ENCODE results near the gene GPX6.
"Not testable (repeated sequence)": the region's sequence is repeated elsewhere in the genome, so short reads cannot be mapped to it uniquely, and the experiment has no call there.

The GPX6 gene

DNA sequence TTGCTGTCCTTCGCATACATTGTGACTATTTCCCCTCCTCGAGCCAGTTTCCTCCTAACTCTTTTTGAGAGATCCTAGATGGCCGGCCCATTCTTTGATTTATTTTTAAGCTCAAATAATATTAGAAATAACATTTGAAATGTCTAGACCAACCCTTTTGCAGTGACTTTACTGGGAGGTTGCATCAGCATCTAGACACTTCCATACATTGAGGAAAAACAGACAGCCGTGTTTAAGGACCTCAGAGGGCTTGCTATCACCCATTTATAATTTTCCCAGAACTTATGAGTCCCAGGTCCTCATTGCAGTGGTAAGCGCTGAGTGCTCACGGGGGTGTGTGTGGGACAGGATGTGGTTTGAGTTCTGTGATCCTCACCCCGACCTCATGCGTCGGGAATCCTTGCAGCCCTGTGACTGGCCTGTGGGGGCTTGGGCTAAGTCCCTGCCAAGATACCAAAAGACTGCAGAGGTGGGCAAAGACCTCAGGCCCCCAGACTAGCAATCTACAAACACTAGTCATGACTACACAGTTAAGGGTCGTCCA is 10.0 kb upstream of the GPX6 start, which contains the start of gene GPX5:
TSS of gene GPX5 (plus strand) at position 386 of the 544 bp plus-strand sequence. CDS start at position 519, 133 bp downstream.
- DNase-seq (ENCODE audit: low read depth) = no peak

DNA sequence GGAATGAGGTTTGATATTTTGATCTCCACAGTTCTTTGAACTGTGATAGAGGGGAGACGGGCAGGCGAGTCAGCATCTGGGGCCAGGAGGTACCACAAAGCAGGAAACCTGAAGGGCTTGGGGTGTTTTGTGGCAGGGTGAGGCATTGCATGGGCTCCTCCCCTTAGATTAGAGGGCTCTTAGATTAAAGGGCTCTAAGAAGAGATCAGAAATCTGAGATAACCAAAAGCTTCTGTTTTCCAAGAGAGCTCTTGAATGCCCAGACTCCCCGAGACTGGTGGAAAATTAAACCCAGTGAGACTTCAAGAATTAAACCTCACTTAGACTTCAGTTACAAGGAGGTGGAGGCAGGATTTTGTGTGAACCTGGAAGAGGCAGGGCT is 7.6 kb upstream of the GPX6 start:
- no peak for DNase-seq (ENCODE audit: low read depth)

DNA sequence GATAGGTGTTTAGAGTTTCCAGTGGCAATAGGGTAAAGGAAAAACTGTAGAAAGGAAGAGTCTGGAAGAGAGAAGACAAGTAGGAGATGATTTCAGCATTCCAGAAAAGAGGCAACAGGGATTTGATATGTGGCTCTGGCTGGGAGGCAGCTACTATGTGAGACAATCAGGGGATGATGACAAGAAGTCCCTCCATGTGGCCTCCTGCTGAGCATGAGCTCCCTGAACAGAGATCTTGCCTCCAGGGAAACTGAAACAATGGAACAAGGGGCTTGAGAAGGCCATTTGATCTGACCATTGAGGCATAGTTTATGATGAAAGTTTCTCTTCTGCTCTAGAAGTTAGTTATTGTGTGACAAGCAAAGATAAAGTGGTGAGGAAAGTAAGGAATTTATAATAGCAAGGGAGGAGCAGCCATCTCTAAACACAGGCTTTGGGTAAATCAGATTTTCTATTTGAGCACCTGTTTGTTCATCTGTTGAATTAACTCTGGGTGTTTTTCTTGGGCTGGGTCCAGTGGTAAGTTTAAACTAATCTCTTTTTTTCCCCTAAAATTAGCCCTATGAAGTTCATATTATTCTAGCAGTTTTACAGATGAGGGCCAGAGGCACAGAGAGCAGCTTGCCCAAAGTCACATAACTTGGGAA is 7.1 kb upstream of the GPX6 start:
- no peak for DNase-seq (ENCODE audit: low read depth)

DNA sequence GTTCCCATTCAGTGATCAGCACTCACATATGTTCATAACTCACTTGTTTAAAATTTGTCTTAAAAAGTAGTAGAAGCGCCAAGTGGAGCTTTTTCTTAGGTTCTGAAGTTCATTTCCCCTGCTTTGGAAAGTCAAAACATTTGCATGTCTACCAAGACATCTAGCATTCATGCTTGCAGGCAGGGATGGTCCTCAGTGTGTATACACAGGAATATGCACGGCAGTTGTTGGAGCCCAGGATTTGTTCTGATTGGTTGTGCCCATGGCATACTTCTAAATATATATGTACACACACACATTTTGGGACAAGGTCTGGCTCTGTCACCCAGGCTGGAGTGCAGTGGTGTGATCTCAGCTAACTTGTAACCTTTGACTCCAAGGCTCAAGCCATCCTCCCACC is 2.4 kb upstream of the GPX6 start:
- DNase-seq (ENCODE audit: low read depth) = no peak

DNA sequence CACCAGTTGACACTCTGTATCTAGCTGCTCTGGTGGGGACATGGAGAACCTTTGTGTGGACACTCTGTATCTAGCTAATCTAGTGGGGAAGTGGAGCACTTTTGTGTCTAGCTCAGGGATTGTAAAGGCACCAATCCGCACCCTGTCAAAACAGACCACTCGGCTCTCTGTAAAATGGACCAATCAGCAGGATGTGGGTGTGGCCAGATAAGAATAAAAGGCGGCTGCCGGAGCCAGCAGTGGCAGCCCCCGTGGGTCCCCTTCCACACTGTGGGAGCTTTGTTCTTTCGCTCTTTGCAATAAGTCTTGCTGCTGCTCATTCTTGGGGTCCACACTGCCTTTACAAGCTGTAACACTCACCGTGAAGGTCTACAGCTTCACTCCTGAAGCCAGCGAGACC is 3.2 kb downstream of the GPX6 start:
- DNase-seq (ENCODE audit: low read depth) = not testable (repeated sequence)

DNA sequence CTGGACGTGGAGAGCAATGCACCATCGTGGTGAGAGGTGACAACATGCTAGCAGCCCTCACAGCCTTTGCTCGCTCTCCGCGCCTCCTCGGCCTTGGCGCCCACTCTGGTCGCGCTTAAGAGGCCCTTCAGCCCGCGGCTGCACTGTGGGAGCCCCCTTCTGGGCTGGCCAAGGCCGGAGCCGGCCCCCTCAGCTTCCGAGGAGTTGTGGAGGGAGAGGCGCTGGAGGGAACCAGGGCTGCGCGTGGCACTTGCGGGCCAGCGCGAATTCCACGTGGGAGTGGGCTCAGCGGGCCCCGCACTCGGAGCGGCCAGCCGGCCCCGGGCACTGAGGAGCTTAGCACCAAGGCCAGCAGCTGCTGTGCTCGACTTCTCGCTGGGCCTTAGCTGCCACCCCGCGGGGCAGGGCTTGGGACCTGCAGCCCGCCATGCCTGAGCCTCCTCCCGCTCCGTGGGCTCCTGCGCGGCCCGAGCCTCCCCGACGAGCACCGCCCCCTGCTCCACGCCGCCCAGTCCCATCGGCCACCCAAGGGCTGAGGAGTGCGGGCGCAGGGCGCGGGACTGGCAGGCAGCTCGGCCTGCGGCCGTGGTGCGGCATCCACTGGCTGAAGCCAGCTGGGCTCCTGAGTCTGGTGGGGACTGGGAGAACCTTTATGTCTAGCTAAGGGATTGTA is 3.8 kb downstream of the GPX6 start:
- DNase-seq (ENCODE audit: low read depth) = no peak

DNA sequence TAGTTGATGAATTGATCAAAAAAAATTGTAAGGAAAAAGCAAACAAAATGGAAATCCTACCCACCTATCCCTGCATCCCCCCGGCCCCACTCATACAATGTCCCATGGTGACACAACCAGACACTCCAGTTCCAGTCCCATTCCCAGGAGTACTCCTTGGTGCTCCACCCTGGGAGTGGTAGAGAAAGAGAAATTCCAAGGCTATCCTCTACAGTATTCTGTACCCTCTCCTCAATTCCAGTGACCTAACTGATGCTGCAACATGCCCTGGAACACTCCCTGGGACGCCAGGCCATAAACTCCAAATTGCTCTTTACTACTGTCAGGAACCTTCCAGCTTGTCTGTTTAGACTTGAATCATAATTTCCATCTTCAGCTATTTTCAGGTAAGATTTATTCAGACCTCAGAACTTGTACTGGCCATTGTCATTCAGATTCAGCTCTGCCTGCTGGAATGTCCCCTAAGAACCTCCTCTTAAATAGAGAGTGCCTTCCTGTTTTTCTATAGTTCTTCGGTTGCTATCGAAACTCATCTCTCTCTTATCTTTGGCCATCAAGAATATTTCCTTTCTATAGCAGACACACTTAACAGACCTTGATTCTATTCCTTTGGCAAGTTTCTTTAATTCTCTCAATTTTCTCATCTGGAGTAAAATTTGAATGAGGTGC is 8.7 kb downstream of the GPX6 start:
- DNase-seq (ENCODE audit: low read depth) = no peak

DNA sequence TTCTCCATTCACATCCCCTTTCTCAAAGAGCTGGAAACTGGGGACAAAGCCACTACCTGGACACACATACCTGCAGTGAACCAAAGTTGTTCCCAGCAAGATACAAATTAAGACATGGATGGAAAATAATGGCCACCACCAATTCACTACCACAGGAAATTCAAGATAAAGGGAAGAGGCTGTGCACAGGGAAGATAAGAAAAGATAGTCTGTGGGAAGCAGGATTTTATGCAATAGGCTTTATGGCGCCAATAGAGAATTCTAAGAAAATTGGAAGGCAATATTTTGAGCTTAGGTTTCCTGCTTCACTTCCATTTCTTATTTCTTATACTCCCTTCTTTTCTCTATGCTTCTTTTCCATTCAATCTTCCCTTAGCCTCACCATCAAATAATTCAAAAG is 9.9 kb downstream of the GPX6 start:
- DNase-seq (ENCODE audit: low read depth) = no peak

DNA sequence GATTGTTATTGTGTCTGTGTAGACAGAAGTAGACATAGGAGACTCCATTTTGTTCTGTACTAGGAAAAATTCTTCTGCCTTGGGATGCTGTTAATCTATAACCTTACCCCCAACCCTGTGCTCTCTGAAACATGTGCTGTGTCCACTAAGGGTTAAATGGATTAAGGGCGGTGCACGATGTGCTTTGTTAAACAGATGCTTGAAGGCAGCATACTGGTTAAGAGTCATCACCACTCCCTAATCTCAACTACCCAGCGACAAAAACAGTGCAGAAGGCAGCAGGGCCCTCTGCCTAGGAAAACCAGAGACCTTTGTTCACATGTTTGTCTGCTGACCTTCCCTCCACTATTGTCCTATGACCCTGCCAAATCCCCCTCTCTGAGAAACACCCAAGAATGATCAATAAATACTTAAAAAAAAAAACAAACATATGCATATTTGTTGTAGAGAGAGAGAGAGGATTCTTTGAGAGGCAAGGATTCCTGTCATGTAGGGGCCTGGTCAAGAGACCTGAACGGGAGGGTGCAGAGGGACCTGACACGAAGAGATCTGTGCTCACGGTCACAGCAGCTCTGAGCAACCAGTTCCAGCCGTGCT is 12.8 kb downstream of the GPX6 start:
- DNase-seq (ENCODE audit: low read depth) = not testable (repeated sequence)

DNA sequence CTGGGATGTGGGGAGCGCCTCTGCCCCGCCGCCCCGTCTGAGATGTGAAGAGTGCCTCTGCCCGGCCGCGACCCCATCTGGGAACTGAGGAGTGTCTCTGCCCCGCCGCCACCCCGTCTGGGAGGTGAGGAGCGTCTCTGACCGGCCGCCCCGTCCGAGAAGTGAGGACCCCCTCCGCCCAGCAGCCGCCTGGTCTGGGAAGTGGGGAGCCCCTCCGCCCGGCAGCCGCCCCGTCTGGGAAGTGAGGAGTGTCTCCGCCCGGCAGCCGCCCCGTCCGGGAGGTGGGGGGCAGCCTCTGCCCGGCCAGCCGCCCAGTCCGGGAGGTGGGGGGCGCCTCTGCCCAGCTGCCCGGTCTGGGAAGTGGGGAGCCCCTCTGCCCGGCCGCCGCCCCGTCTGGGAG is 13.5 kb downstream of the GPX6 start:
- not testable (repeated sequence) for DNase-seq (ENCODE audit: low read depth)

DNA sequence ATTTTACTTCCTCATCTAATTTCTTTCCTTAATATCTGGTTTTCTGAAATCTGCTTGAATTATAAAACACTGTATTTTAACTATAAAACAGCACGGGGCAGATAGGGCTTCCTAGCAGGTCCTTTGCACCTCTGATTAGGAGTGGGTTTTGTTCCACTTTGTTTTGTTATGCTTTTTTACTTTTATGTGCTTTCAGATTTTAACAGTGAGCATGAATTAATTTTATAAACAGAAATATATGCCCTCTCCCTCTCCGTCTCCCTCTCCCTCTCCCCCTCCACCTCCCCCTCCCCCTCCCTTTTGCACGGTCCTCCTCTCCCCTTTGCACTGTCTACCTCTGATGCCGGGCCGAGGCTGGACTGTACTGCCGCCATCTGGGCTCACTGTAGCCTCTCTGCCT is 14.3 kb downstream of the GPX6 start:
- DNase-seq (ENCODE audit: low read depth) = no peak

DNA sequence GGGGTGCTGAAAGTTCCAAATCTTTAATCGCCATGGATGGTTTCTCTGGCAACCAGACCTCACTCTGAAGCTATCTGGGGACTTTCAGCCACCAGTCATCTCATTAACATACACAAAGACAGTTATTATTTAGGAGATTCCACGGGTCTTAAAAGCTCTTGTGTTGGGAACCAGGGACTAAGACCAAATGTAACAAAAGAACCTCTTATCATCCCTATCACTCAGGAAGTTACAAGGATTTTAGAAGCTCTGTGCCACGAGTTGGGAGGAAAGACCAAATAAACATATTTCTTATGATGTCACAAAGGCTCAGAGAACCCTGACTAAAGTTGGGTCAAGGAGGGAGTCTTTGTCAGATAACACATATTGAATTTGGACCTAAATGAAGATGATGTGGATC is 17.7 kb downstream of the GPX6 start:
- no peak for DNase-seq (ENCODE audit: low read depth)

DNA sequence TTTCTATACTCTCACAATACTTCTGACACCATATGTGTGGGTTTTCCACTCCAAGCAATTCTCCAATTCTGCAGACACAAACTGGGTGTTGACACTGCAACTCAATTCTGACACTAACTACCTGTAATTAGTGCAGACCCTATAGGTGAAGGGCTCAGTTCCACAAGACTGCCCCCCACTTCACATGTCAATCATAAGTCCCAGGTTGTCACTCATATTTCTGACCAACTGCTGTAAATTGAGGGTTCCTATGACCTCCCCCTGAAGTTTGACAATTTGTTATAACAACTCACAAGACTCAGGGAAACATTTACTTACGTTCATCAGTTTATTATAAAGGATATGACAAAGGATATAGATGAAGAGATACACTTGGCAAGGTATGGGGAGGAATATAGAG is 18.3 kb downstream of the GPX6 start:
- no peak for DNase-seq (ENCODE audit: low read depth)

DNA sequence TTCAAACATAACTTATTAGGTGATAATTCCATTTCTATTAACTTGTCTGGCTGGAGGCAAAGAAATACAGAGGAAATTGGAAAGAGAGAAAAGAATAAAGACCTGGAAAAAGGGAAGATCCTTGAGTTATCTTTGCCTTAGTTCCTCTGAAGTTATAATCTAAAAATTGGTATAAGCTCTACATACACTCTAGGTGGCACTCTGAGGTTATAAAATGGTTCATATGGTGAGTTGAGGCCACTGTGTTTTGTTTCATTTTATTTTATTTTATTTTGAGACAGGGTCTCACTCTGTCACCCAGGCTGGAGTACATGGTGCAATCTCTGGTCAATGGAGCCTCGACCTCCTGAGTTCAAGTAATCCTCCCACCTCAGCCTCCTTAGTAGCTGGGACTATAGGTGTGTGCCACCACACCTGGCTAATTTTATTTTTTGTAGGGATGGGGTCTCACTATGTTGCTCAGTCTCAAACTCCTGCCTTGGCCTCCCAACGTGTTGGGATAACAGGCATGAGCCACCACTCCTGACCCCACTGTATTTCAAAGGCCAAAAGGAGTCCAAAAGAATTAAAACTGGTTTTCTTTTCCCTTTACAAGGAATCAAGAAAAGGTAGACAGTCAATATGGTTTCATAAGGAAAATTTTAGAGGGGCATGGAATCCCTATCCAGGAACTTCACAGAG is 19.4 kb downstream of the GPX6 start:
- no peak for DNase-seq (ENCODE audit: low read depth)

DNA sequence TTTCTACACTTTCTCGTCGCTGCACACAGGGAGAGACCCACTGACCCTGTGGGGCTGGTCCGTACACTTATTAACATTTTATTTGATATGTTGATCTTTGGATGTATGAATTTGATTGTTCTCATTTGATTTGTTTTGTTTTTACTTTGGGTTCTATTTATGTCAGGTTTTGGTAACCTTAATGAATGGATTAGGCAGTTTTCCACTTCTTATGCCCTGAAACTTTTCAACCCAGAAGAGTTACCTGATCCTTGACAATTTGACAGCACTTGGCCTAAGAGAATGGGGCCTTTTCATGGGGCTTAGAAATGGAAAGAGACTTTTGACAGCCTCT is 23.6 kb downstream of the GPX6 start:
- no peak for DNase-seq (ENCODE audit: low read depth)

DNA sequence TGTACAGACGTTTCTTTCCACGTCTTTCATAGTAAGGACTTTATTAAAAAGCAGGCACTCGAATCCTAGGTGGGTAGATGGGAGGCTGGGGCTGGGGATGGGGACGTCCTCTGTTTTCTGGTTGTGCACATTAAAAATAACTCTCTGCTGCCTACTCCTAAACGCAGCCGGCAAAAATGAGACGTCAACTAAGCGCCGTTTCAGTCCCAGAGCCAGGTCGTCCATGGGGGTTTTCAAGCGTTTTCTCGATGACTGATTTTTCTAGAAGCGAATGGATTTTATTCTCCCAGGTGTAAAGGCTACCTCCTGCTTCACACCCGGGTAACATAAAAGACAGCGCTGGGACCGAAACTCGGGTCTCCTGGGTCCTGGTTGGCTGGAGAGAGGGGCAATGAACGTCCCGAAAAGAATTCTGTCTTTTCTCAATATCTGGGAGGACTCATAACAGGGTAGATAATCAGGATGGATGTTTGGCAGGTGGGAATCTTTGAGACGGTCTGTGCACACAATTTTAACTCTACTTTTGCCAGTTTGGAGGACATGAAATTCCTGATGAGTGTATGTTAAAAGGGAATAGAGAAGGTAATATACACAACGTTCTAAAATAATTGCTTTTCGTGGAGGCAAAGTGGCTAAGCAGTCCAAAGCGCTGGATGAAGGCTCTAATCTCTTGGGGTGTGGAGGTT is 25.2 kb downstream of the GPX6 start:
- DNase-seq (ENCODE audit: low read depth) = no peak

DNA sequence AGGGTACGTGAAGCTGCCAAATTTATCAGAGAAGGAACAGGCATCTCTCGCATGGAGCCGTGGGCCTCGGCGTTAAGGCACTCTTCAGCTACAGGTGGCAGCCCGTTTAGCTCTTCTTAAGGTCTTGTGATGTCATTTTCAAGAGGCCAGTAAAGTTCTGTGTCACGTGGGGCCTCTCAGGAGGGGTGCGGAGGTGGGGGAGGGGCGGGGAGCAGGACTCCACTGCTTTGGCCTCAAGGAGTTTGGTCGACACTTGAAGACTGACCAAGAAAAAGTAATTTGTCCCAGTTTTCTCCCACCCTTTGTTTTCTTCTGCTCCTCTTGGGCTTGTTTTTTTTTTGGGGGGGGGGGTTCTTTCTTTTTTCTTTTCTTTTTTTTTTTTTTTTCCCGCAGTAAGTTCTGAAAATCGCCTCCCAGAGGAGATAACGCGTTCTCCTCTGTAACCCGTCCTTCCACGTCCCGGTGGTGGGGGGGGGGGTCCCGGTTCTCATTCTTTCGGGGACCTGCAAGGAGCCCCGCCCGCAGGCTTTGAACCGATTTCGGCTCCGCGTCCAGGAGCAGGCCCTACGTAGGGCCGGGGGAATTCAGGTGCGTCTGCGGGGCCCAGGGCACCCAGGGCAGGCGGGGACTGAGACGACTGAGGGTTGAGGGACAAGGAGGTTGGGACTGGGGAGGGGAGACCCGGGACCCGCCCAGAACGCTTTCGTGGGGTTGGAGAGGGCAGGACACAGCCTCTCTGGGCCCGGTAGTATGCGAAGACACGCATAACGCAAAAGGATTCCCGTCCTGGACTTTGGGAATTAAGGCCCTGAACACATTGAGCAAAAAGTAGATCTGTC is 26.0 kb downstream of the GPX6 start:
- peak; percentile 70 for DNase-seq (ENCODE audit: low read depth)

DNA sequence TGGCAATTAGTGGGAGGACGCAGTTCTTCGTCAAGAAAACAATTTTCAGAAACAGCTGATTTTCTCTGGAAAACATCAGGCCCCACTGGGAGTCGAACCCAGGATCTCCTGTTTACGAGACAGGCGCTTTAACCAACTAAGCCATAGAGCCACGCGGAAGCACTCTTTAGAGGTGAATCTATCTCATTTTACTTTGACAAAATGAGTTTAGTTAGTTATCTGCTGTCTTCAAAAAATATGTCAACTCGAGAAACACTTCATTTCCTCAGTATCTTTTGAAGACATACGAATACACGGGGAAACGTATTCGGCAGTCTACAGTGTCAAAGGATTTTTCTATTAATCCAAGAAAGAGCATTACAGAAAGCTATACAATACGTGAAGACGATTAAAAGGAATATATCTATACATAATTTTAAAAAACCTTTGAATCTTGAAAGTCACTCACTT is 26.7 kb downstream of the GPX6 start:
- peak; percentile 74 for DNase-seq (ENCODE audit: low read depth)

DNA sequence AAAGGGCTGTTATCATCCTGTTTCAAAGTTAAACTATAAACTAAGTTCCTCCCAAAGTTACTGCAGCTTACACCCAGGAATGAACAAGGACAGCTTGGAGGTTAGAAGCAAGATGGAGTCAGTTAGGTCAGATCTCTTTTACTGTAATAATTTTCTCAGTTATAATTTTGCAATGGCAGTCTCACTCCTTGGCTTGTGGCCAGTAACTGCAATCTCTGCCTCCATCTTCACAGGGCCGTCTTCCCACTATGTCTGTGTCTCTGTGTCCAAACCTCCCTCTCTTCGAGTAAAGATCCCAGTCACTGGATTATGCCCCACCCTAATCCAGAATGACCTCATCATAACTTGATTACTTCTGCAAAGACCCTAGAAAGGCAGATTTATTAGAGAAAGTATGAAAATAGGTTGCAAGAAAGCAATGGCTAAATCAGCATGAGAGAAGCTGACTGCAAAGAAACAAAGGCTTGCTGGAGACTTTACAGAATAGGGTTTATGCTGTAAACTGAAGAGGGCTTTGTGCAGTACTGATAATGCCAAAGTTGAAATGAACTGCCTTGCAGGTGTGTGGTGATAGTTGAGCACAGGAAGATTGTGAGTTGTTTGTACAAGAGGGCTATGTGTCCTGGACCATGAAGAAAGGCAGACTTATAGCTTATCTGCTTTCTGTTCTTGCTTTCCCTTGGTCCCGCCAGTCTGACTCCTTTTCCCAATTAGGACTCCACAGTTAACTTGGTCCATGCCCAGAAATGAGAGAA is 28.4 kb downstream of the GPX6 start:
- DNase-seq (ENCODE audit: low read depth) = no peak

DNA sequence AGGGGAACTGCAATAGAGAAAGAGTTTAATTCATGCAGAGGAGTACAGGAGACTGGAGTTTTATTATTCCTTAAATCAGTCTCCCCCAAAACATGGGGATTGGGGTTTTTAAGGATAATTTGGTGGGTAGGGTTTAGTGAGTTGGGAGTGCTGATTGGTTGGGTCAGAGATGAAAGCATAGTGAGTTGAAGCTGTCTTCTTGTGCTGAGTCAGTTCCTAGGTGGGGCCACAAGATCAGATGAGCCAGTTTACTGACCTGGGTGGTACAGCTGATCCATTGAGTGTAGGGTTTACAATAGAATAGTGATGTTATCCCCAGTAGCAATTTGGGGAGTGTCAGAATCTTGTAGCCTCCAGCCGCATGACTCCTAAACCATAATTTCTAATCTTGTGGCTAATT is 29.1 kb downstream of the GPX6 start:
- no peak for DNase-seq (ENCODE audit: low read depth)

Measured in fibroblast of gingiva (primary cell).